Muscle of back (tissue), 11 donors: ENCODE results near the gene ELOVL2. TPM values are rescaled to one million over a fixed set of nuclear protein-coding genes. Genes with fewer than 3 reads are reported as not detected.

Experiments
- DNase-seq, 3 donors: peaks; one replicate each; pipeline versions ENCODE4 v3.0.0 to v3.0.0-alpha.2; 2013
- polyA plus RNA-seq, 10 donors: library from polyadenylated mRNA; unstranded; fragments of 120-200 nt; gene quantifications; one replicate each; pipeline ENCODE4 v1.2.1, GENCODE V29; 2013; ENCODE audit not compliant: insufficient read length in 10 of 10

The ELOVL2 gene
- polyA plus RNA-seq, 10 donors = 2.1 to 3.7 (median 2.5) TPM

DNA sequence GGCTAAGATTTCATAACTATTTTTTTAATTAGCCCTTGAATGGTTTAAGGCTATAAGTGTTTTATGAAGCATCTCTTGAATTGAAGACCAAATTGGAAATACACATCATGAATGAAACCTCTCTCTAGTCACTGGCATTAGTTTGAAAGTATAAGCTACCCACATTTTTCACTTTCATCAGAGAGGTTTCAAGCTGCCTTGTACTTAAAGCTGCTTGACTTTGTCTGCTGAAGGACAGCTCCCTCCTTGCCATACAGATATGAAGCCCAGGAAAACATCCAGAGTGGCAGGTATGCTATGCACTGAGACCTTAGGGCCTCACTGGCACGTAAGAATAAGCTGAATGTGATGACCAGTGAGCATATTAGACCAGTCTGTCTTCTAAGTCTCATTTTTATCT is 62.7 kb downstream of the ELOVL2 start:
- no peak for DNase-seq

DNA sequence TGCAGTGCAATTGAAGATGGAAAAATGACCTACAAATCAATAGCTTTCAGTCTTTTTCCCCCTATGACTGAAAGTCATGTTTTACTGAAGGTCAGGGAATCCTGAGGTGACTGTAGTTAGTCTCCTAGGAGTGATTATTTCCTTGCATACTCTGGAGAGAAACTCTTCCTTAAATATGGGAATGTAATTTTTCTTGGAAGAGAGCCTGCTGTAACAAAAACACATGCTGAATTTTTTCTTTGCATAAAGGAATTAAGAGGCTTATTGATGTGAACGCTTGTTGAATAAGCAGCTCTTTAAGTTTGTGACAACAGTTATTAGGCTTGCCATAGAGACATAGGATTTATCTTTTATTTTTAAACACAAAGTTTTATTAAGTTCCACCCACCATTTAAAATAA is 64.5 kb downstream of the ELOVL2 start:
- no peak for DNase-seq

DNA sequence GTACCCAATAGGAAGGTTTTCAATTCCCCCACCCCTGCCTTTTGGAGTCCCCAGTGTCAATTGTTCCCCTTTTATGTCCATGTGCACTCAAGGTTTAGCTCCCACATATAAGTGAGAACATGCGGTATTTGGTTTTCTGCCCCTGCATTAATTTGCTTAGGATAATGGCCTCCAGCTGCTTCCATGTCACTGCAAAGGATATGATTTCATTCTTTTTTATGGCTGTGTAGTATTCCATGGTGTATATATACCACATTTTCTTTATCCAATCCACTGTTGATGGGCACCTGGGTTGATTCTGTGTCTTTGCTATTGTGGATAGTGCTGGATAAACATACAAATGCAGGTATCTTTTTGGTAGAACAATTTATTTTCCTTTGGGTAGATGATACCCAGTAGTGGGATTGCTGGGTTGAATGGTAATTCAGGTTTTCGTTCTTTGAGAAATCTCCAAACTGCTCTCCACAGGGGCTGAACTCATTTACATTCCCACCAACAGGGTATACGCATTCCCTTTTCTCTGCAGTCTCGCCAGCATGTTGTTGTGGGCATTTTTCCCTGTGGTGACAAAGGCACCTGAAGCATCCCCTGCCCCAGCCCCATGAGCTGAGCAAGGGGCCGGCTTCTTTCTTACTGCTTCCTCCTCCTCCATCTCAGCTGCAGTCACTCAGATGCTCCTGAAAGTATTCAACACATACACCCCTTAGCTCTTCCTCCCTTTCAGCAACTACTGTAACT is 66.7 kb downstream of the ELOVL2 start:
- no peak for DNase-seq

DNA sequence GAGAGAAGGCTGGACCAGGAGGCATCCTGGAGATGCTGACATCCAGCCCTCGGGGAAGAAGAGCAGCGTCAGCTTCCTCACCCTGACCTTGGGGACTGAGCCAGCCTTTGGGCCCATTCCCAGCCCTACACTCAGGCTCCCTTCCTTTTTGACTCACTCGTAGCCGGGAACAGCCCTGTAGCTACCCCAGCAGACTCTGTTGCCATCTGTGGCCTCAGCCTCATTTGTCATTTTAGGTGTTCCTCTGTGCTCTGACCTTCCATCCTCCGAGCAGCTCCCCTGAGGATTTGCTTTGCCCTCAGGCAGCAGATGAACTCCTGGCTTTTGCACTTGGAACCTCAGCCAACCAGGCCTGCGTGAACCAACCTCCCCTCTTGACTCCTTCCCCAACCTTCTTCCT is 67.5 kb downstream of the ELOVL2 start:
- no peak for DNase-seq

DNA sequence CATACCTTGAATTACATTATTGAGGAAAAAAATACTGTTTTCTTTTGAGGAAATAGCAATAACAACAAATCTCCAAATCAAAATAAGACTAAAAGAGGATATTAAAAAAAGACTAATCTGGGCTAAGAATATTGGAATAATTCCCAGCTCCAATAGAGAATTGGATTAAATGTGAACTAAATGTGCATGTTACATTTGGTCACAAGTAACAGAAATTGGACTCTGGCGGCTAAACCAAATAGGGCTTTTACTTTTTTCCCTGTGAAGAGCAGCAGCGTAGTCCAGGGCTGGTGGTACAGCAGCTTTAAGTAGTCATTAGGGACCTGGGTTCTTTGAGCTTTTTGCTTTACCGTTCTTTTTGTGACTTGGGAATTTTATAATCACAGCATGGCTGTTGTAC is 71.9 kb downstream of the ELOVL2 start:
- peak in 2 of 3 donors; percentile 9 to 34 for DNase-seq

DNA sequence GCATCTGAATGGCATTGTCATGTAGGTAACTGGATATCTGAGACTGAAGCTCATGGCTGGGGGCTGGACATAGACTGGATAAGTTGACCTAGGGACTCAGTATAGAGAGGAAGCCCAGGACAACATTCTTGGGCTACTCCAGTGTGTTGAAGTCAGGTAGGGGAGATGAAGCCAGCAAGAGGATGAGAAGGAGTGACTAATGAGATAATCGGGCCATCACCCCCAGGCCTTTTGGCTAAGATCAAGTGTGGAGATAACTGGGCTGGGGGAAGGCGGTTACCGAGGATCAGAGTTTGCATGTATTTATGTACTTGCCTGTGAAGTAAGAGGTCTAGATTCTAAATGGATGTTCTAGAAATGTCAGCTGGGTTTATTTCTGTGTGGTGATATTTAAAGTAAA is 73.4 kb downstream of the ELOVL2 start:
- no peak for DNase-seq

DNA sequence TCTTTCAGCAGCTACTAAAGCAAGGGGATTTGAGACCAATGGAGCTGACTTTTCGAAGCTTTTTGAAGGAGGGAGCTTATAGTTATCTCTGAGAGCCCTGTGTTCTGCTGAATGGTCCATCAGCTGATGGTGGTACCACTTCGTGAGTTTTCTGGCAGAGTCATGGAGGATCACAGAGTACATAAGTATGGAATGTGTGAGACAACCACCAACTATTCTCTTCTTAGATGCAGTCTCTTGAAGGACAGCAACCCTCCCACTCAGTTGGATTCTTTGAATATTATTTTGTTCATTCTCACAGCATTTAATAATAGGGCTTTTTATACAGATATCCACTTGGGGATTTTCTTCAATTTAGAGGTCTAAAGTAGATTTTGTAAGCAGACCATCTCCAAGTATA is 75.3 kb downstream of the ELOVL2 start:
- DNase-seq = peak in 1 of 3 donors; percentile 12

DNA sequence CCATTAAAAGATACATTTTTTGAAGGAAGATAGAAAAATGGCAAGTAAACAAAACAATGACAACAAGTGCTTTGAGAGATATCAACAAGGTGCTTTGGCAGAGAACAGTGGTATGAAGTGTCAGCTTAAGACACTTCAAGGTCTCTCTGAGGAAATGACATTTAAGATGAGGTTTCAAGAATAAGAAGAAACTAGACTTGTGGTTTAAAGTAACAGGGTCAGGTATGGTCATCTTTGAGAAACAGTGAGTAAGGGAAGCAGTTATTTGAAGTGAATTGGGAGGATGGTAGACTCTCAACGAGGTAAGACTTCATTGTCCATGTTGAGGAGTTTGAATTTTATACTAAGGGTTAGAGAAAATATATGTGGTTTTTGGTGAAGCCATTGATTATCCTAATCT is 79.4 kb downstream of the ELOVL2 start:
- DNase-seq = no peak

DNA sequence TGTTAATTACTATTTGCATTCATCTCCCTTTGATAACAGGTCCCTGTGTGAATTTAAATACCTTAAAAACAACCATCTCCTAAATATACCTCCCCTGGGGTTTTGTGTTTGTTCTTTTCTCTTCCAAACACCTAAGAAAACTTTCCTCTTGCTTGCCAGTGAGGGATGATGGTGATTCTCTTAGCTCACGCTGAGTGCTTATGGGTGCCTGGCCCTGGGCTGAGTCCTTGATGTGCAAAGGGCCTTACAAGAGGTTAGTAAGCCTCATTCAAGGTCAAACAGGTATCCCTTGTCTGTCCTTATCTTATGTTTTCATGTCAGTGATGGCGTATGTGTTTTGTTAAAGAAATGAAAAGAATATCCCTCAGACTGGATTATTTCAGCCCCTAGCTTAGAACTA is 81.0 kb downstream of the ELOVL2 start:
- DNase-seq = no peak

DNA sequence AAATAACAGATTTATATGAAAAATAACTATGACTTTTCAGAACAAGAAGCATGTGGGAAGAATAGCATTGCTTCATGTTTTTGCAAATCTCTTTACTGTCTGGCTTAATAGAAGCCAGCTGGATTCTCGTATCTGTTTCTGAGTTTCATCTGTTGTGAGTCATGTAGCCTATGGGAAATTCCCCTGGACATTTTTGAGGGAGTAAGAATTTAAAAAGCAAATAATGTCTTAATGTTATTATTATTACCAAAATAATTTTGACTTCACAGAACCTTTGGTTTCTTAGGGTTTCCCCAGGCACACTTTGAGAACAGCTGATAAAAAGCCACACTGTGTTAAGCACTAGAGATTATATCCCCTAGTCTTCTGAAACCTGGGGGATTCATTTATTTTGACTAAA is 81.4 kb downstream of the ELOVL2 start:
- peak; percentile 40 to 71 (median 65) for DNase-seq

DNA sequence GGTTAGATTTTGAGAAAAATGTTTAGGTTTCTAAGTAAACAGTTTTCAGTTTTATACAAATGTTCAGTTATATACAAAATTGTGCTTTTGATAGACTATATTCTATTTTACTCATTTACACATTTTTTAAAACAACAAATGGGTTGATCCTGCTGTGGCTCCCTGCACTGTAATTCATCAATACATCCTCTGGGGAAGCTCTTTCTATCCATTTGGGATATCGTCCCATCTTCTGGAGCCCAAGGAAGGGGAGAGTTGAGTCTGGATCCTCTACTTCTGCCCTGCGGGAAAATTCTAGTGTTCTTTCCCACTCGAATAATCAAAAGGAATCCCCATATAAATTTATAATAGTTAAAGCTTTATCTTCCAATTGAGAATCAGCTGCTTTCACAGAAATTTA is 82.3 kb downstream of the ELOVL2 start:
- no peak for DNase-seq

DNA sequence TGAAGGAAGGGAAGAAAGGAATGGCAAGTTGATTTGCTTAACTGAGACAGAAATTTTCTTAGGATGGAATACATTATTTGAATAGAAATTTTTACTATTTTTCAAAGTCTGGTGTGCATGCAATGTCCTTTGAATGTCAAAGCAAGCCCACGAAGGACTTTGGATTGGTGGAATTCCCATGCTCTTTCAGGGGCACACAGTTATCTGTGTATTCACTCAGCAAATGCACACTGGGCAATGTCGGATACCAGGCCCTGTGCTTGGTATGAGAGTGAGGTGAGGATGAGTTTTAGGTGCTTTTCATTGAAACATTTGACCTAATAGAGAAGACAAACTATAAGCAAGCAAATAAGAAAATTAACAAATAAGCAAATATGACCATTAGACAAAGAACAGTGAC is 83.9 kb downstream of the ELOVL2 start:
- DNase-seq = no peak

DNA sequence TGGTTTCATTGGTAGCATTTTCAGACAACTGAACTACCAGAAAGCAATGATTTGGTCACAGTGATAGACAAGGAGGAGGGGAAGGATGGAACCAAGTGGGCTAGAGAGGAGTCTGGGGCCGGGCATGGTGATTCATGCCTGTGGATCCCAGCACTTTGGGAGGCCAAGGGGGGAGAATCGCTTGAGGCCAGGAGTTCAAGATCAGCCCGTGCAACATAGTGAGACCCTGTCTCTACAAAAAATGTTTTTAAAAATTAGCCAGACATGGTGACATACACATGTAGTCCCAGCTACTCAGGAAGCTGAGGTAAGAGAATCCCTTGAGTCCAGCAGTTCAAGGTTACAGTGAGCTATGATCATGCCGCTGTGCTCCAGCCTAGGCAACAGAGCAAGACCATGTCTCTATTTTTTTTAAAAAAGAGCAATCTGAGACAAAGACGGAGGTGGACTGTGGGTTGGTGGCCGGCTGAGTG is 86.7 kb downstream of the ELOVL2 start:
- no peak for DNase-seq

DNA sequence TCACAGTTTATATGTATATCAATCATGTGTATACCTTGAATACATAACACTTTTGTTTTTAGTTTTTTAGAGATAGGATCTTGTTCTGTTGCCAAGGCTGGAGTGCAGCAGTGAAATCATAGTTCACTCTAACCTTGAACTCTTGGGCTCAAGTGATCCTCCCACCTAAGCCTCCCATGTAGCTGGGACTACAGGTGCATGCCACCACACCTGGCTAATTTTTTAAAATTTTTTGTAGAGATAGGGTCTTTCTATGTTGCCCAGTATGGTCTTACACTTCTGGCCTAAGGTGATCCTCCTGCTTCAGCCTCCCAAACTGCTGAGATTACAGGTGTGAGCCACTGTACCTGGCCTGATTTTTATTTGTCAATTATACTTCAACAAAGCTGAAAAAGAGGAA is 87.3 kb downstream of the ELOVL2 start:
- no peak for DNase-seq

DNA sequence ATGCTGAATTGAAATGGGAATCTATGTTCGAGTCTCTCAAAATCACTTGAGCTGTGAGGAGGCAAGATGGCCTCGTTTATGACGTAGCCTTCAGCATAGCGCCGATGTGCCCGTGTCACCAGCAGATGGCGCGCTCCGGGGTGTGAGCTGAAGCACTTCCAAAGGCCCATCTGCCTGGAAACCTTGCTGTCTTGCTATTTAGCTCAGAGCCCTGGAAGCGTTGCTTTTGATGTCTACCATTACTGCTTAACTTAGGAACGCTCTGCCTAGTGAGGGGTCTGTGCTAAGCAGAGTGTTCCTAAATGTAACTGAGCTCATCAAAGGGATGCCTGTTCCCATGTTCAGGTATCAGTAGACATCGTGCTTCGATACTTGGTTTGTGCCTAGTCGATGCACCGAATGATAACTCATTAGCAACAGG is 89.5 kb downstream of the ELOVL2 start:
- DNase-seq = peak; percentile 43 to 74 (median 53)

DNA sequence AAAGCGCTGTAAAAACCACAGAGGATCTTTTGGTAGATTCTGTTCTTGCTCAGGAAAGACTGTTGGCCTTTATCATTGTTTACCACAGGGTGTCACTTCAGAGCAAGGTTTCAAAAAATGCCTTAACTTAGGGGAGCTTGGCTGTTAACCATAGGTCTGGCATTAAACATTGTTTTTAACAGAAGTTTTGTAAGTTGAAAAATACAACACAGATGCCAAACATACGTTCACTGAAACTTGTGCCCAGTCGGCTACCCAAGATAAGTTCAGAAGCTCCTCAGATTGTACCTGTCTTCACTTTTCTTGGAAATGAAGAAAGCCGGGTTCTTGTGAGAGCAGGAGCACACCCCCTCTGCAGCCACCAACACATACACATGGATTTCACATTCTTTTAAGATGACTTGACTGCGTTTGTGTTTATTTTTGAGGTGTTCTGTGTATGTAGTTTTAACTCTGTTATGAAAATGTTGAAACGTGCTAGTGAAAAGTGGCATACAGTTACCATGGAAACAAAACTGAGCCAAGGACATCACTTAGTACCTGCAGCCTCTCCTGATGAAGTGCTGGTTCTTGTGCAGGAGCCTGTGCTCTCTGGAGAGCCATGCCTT is 92.3 kb downstream of the ELOVL2 start:
- peak; percentile 26 to 63 (median 35) for DNase-seq

DNA sequence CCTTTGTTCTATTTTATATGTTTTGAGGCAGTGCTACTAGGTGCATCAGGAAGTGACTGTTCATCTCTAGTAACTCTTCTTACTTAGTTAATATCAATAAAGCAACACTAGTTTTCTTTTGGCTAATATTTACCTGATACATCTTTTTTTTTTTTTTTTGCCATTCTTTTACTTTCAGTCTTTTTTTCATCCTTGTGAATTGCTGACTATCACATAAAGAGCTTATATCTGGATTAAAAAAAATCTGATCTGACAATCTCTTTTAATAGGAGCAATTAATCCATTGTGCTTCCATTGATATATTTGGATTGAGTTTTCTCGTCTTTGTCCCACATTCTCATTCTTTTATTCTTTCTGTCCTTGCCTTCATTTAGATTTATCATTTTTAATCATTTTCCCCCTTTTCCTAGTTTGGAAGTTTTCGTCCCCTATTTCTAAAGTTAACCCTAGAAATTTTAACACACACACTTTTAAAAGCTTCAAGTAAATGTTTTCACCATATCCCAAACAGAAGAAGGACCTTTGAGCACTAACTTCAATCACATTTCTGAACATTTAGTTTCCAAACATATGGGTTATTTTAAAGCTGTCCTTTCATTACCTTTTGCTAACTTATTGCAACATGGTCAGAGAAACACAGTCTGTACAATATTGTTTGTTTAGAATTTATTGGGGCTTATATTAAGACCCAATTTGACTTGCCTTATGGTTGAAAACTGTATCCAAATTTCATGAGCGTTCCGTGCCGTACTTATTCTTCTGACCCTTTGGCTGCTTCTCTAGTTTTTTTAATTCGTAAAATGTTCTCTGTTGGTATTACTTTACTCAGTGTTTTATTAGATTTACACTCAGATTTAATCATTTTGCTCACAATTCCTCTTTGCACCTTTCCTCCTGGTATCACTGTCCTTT is 94.3 kb downstream of the ELOVL2 start:
- DNase-seq = no peak

DNA sequence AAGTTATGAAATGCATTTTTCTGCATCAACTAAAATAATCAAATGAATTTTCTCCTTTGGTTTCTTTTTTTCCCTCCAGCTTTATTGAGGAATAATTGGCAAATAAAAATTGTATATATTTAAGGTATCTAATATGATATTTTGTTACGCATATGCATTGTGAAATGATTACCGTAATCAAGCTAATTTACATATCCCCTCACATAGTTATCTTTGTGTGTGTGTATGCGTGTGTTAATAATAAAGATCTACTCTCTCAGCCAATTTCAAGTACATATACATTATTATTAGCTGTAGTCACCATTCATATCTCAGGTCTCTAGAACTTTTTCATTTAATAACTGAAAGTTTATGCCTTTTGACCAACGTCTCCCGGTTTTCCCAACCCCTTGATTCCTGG is 96.1 kb downstream of the ELOVL2 start:
- DNase-seq = no peak

DNA sequence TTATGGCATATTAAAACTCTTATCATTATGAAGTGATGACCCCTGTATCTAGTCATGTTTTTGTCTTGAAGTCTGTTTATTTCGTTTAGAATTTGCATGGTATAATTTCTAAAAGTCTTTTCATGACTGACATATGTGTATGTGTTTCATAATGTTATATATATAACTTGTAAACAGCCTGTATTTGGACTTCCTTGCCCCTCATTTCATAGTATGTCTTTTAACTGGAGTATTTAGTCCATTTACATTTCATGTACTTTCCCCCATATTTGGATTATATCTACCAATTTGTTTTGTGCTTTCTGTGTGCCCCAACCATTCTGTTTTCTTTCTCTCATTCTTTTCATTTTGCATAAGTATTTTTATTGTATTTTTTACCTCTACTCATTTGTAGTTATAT is 98.3 kb downstream of the ELOVL2 start:
- no peak for DNase-seq

DNA sequence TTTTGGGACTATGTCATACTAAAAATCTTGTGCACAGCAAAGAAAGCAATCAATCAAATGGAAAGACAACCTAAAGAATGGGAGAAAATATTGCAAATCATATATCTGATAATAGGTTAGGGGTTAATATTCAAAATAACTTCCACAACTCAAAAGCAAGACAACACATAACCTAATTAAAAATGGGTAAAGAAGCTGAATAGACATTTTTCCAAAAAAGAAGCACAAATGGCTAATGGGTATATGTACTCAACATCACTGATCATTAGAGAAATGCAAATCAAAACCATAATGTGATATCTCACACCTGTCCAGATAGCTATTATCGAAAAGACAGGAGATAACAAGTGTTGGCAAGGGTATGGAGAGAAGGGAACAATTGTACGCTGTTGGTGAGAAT is 104.3 kb downstream of the ELOVL2 start:
- DNase-seq = no peak

DNA sequence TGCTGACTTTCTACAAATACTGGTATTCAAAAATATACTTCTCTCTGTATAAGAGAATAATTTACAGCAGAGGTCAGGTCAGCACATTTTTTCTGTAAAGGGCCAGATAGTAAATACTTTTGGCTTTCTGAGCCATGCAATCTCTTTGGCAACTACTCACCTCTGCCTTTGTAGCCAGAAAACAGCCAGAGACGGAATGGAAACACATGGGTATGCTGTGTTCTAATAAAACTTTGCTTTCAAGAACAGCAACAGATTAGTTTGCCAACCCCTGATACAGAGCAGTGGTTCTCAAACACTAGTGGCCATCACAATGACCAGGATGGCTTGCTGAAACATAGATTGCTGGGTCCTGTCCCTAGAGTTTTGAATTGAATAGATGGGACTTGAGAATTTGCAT is 111.0 kb downstream of the ELOVL2 start:
- no peak for DNase-seq
